Activated CD4-positive, alpha-beta memory T cell treated with anti-CD3 and anti-CD28 coated beads, Interleukin-2, amount 10 ng/mL, durations not matched to agents 7 days and 5 days (primary cell): ENCODE measurements around the gene FAM13B. TPM values are rescaled to one million over a fixed set of nuclear protein-coding genes. Genes with fewer than 3 reads are reported as not detected.

Source experiments
- total RNA-seq, 2 experiments: library from RNA; stranded (reverse); gene quantifications; one replicate each; pipeline ENCODE4 v1.2.3, GENCODE V29; 2021

The FAM13B gene
- total RNA-seq, 2 experiments from 2014 or later, result 24.9 to 25.3 TPM

Other genes with a start within 250 kb of the FAM13B start
- not detected for gene MYOT, start 165.2 kb downstream of the FAM13B start, total RNA-seq
- gene PKD2L2, start 143.6 kb downstream of the FAM13B start, total RNA-seq, result under 1 TPM in 1 of 2 experiments, not detected in 1; 0.30 TPM
- gene WNT8A, start 51.0 kb upstream of the FAM13B start, total RNA-seq, result not detected
- not detected for gene NME5, start 106.3 kb upstream of the FAM13B start, total RNA-seq
- 10 to 100 TPM; 62.9 to 72.7 TPM for gene BRD8, start 145.6 kb upstream of the FAM13B start, total RNA-seq
- gene KIF20A, start 146.0 kb upstream of the FAM13B start, total RNA-seq, result 10 to 100 TPM; 50.7 to 55.7 TPM
- 10 to 100 TPM; 32.3 to 33.3 TPM for gene CDC23, start 180.2 kb upstream of the FAM13B start, total RNA-seq
- gene GFRA3, start 241.5 kb upstream of the FAM13B start, total RNA-seq, result not detected